ENCODE data around the gene SLC35F1. TPM values are rescaled to one million over a fixed set of nuclear protein-coding genes. Genes with fewer than 3 reads are reported as not detected.
A peak's percentile ranks its signal among the peaks of the same experiment; 100 is the strongest.

SLC35F1 gene
- total and polyA plus RNA-seq, 2 experiments from 2014 or later: not detected

GRCh38 chr6:117911150-117911549, 4.1 kb downstream of the SLC35F1 start:
- Histone ChIP-seq H3F3A (ENCODE audit: insufficient read depth) (no peaks in the 10 kb centered on the region), H3K79me2 (ENCODE audit: insufficient read depth) (no peaks in the 10 kb centered on the region), H3K4me2 (ENCODE audit: unreplicated experiment) (no peak overlapping the region), H3K9ac (no peak overlapping the region), H3K4me1 (ENCODE audit: insufficient read depth) (no peaks in the 10 kb centered on the region), H3K9me3 (ENCODE audit: low read depth) (no peaks in the 10 kb centered on the region), H3K9me2 (ENCODE audit: insufficient read depth) (no peaks in the 10 kb centered on the region), H3K27me3 (replicated peaks; ENCODE audit: insufficient read depth) (peaks cover 29% of the 10 kb centered on the region), H3K27ac (no peak overlapping the region), H3K36me3 (ENCODE audit: low read depth) (no peaks in the 10 kb centered on the region), H4K20me1 (ENCODE audit: insufficient read depth) (no peaks in the 10 kb centered on the region), H3K4me3 (no peak overlapping the region), H2AFZ (no peak overlapping the region)
- no peak for DNase-seq
- TF ChIP-seq EZH2 (IDR thresholded peaks at IDR 0.05; ENCODE audit: insufficient read depth, poor library complexity, severe bottlenecking) (no peak), EZH2phosphoT487 (IDR thresholded peaks at IDR 0.05; ENCODE audit: insufficient read depth, low read depth) (no peak)
- in situ Hi-C loops (cut with MboI): no loop called here
- 57% methylated on average over 1 of the region's 1 CpG; no CpG with 5 or more reads in 1 of the 2 experiments for WGBS, 2 experiments (ENCODE audit: low coverage in 1 of 2, low lambda C conversion rate in 2 of 2, missing lambda C conversion rate in 2 of 2)

GRCh38 chr6:117911660-117912059, 4.6 kb downstream of the SLC35F1 start:
- Histone ChIP-seq H3K4me1 (ENCODE audit: insufficient read depth) (no peaks in the 10 kb centered on the region), H4K20me1 (ENCODE audit: insufficient read depth) (no peaks in the 10 kb centered on the region), H3K9me3 (ENCODE audit: low read depth) (no peaks in the 10 kb centered on the region), H3K9ac (no peak overlapping the region), H3K27me3 (replicated peaks; ENCODE audit: insufficient read depth) (peaks cover 24% of the 10 kb centered on the region), H3K9me2 (ENCODE audit: insufficient read depth) (no peaks in the 10 kb centered on the region), H3K27ac (no peak overlapping the region), H3F3A (ENCODE audit: insufficient read depth) (no peaks in the 10 kb centered on the region), H3K4me3 (no peak overlapping the region), H2AFZ (no peak overlapping the region), H3K79me2 (ENCODE audit: insufficient read depth) (no peaks in the 10 kb centered on the region), H3K4me2 (ENCODE audit: unreplicated experiment) (no peak overlapping the region), H3K36me3 (ENCODE audit: low read depth) (no peaks in the 10 kb centered on the region)
- DNase-seq: no peak
- TF ChIP-seq EZH2 (IDR thresholded peaks at IDR 0.05; ENCODE audit: insufficient read depth, poor library complexity, severe bottlenecking) (no peak), EZH2phosphoT487 (IDR thresholded peaks at IDR 0.05; ENCODE audit: insufficient read depth, low read depth) (no peak)
- 34 to 50% methylated on average over 1 of the region's 1 CpG for WGBS, 2 experiments (ENCODE audit: low coverage in 1 of 2, low lambda C conversion rate in 2 of 2, missing lambda C conversion rate in 2 of 2)
- in situ Hi-C loops (cut with MboI): no loop called here

- no peak for TF ChIP-seq EZH2 (IDR thresholded peaks at IDR 0.05; ENCODE audit: insufficient read depth, poor library complexity, severe bottlenecking)
- no peak for TF ChIP-seq EZH2phosphoT487 (IDR thresholded peaks at IDR 0.05; ENCODE audit: insufficient read depth, low read depth)
- Histone ChIP-seq H3K4me2 (ENCODE audit: unreplicated experiment) (no peak overlapping the region), H3K27me3 (replicated peaks; ENCODE audit: insufficient read depth) (peaks cover 6% of the 10 kb centered on the region; the same call in 1 of the 2 replicates), H3K4me3 (no peak overlapping the region), H2AFZ (no peak overlapping the region), H3K9me3 (ENCODE audit: low read depth) (no peaks in the 10 kb centered on the region), H3K9ac (no peak overlapping the region), H3K79me2 (ENCODE audit: insufficient read depth) (no peaks in the 10 kb centered on the region), H4K20me1 (ENCODE audit: insufficient read depth) (no peaks in the 10 kb centered on the region), H3K27ac (no peak overlapping the region), H3K4me1 (ENCODE audit: insufficient read depth) (peaks cover 4% of the 10 kb centered on the region; the same call in 1 of the 2 replicates), H3K36me3 (ENCODE audit: low read depth) (no peaks in the 10 kb centered on the region), H3F3A (ENCODE audit: insufficient read depth) (no peaks in the 10 kb centered on the region), H3K9me2 (ENCODE audit: insufficient read depth) (no peaks in the 10 kb centered on the region)
- 15 to 29% methylated on average over 4 of the region's 4 CpGs for WGBS, 2 experiments (ENCODE audit: low coverage in 1 of 2, low lambda C conversion rate in 2 of 2, missing lambda C conversion rate in 2 of 2)
- DNase-seq: peak; percentile 3
- in situ Hi-C loops (cut with MboI): no loop called here
Observed at GRCh38 chr6:117915846-117916245, 8.8 kb downstream of the SLC35F1 start.

GRCh38 chr6:117916483-117916882, 9.4 kb downstream of the SLC35F1 start:
- in situ Hi-C loops (cut with MboI): no loop called here
- H2AFZ ChIP-seq: no peak overlapping the region
- whole genome bisulfite sequencing, 2 experiments (ENCODE audit: low coverage in 1 of 2, low lambda C conversion rate in 2 of 2, missing lambda C conversion rate in 2 of 2): 42 to 50% methylated on average over 1 of the region's 1 CpG
- no peaks in the 10 kb centered on the region for H3K36me3 ChIP-seq (ENCODE audit: low read depth)
- H3K27ac ChIP-seq: no peak overlapping the region
- no peaks in the 10 kb centered on the region for H3F3A ChIP-seq (ENCODE audit: insufficient read depth)
- H3K9me3 ChIP-seq (ENCODE audit: low read depth): no peaks in the 10 kb centered on the region
- no peaks in the 10 kb centered on the region for H3K9me2 ChIP-seq (ENCODE audit: insufficient read depth)
- no peak for TF ChIP-seq EZH2phosphoT487 (IDR thresholded peaks at IDR 0.05; ENCODE audit: insufficient read depth, low read depth)
- no peak for TF ChIP-seq EZH2 (IDR thresholded peaks at IDR 0.05; ENCODE audit: insufficient read depth, poor library complexity, severe bottlenecking)
- no peak overlapping the region for H3K9ac ChIP-seq
- no peak overlapping the region for H3K4me2 ChIP-seq (ENCODE audit: unreplicated experiment)
- peaks cover 4% of the 10 kb centered on the region; the same call in 1 of the 2 replicates for H3K4me1 ChIP-seq (ENCODE audit: insufficient read depth)
- peaks cover 6% of the 10 kb centered on the region; the same call in 1 of the 2 replicates for H3K27me3 ChIP-seq (replicated peaks; ENCODE audit: insufficient read depth)
- no peak for DNase-seq
- no peak overlapping the region for H3K4me3 ChIP-seq
- no peaks in the 10 kb centered on the region for H3K79me2 ChIP-seq (ENCODE audit: insufficient read depth)
- H4K20me1 ChIP-seq (ENCODE audit: insufficient read depth): no peaks in the 10 kb centered on the region

GRCh38 chr6:117917176-117917575, 10.1 kb downstream of the SLC35F1 start:
- no peaks in the 10 kb centered on the region for H3K79me2 ChIP-seq (ENCODE audit: insufficient read depth)
- DNase-seq: no peak
- H3K9ac ChIP-seq: no peak overlapping the region
- H3F3A ChIP-seq (ENCODE audit: insufficient read depth): no peaks in the 10 kb centered on the region
- H3K27ac ChIP-seq: no peak overlapping the region
- H3K4me1 ChIP-seq (ENCODE audit: insufficient read depth): peaks cover 4% of the 10 kb centered on the region; the same call in 1 of the 2 replicates
- no peak overlapping the region for H3K4me3 ChIP-seq
- no peak for TF ChIP-seq EZH2 (IDR thresholded peaks at IDR 0.05; ENCODE audit: insufficient read depth, poor library complexity, severe bottlenecking)
- TF ChIP-seq EZH2phosphoT487 (IDR thresholded peaks at IDR 0.05; ENCODE audit: insufficient read depth, low read depth): no peak
- no peaks in the 10 kb centered on the region for H3K9me3 ChIP-seq (ENCODE audit: low read depth)
- peaks cover 6% of the 10 kb centered on the region; the same call in 1 of the 2 replicates for H3K27me3 ChIP-seq (replicated peaks; ENCODE audit: insufficient read depth)
- in situ Hi-C loops (cut with MboI): no loop called here
- no peaks in the 10 kb centered on the region for H3K36me3 ChIP-seq (ENCODE audit: low read depth)
- 4 to 5% methylated on average over 2 of the region's 2 CpGs for WGBS, 2 experiments (ENCODE audit: low coverage in 1 of 2, low lambda C conversion rate in 2 of 2, missing lambda C conversion rate in 2 of 2)
- H3K9me2 ChIP-seq (ENCODE audit: insufficient read depth): no peaks in the 10 kb centered on the region
- H3K4me2 ChIP-seq (ENCODE audit: unreplicated experiment): no peak overlapping the region
- H2AFZ ChIP-seq: no peak overlapping the region
- H4K20me1 ChIP-seq (ENCODE audit: insufficient read depth): no peaks in the 10 kb centered on the region
